ENCODE measurements around the gene CASZ1. TPM values are rescaled to one million over a fixed set of nuclear protein-coding genes. Genes with fewer than 3 reads are reported as not detected.

Gene CASZ1
- total and polyA plus RNA-seq, 10 of the 15 experiments (the other 5 are each of a cell fraction or from before 2014, with no cell fraction given): 0.52 to 9.8 (median 3.7) TPM

DNA sequence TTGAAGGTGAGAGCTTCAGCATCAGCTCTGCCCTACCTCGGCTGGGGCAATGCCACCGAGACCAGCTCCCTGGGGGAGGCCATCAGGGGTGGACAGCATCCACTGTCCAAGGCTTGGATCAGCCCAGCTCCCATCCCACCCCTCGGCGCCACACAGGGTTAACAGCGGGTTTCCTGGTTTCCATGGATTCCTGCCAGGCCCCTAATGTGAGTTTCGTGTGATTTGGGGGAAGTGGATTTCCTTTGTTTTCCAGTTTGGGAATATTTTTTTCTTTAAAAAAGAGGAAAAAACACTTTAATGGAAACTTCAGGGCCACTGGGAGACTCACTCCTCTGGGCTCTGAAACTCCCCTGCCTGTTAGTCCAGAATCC is 34.3 kb downstream of the CASZ1 start (continued):
- TF ChIP-seq KLF5 (IDR thresholded peaks at IDR 0.05; ENCODE audit: partially characterized antibody): no peak

DNA sequence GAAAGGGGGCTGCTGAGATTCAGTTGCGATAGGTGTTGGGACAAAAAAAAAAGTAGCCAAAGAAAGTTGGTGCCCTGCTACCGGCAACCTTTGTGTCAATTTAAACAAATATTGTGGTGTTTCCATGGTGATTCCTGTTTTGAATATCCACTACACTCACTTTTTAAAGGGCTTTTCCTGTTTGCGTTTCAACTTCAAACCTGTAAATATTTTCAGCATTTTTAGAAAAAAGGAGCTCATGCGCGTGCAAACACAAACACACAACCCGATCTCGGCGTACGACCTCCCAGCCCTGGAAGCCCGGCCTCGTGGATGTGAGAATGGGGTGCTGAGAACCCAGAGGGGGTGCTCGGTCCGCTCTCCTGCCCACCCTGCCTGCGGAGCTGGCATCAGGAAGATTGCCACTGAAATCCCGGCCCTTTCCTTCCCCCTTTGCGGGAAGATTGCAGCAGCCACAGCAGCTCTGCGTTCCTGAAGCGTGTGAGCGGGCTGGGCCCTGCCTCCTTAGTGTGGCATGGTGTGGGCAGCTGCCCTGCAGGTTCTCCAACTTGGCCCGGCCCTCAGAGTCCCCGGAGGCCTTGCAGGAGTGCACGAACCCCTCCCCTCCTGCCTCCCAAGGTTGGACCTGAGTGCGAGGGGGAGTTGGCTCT is 34.8 kb downstream of the CASZ1 start:
- in situ Hi-C loops (cut with MboI): no loop called here
- DNase-seq (ENCODE audit: low read depth, low spot score) (no peak), FAIRE-seq (no peak), ATAC-seq (no peak)
- Histone ChIP-seq H4K20me1 (ENCODE audit: control insufficient read depth, insufficient read depth) (no peaks in the 10 kb centered on the region), H3K9me3 (replicated peaks; ENCODE audit: control insufficient read depth, insufficient read depth, low read length) (no peaks in the 10 kb centered on the region), H3K4me1 (ENCODE audit: control insufficient read depth, insufficient read depth, low read length) (no peaks in the 10 kb centered on the region), H3K4me3 (no peak overlapping the region), H3K36me3 (ENCODE audit: control insufficient read depth in 2 of 2, insufficient read depth in 2 of 2, low read length in 1 of 2) (no peaks in the 10 kb centered on the region), H3K27ac (ENCODE audit: control insufficient read depth, insufficient read depth) (no peak overlapping the region), H3K27me3 (replicated peaks in 1 of 2; ENCODE audit: control insufficient read depth in 2 of 2, insufficient read depth in 2 of 2, low read length in 1 of 2) (no peaks in the 10 kb centered on the region; a peak in 2 of 4 replicates), H3K4me2 (ENCODE audit: control insufficient read depth, insufficient read depth) (no peak overlapping the region), H2AFZ (ENCODE audit: control insufficient read depth, low read depth, low read length) (no peak overlapping the region), H3K79me2 (ENCODE audit: control insufficient read depth, insufficient read depth, low read length) (no peaks in the 10 kb centered on the region), H3K9ac (ENCODE audit: control insufficient read depth, insufficient read depth, low read length) (no peak overlapping the region)
- 2% methylated on average over 23 of the region's 23 CpGs for WGBS (ENCODE audit: insufficient coverage, insufficient replicate concordance, low lambda C conversion rate, missing lambda C conversion rate)
- ChIA-PET POLR2A (no interaction called here), SMC1A (ENCODE audit: uncharacterized antibody, unreplicated experiment) (no interaction called here), CTCF (no interaction called here), RAD21 (ENCODE audit: unreplicated experiment) (no interaction called here)
- BruUV-seq (replicated peaks): no TSS peak
- intact Hi-C loops (cut with micrococcal nuclease; ENCODE audit: unreplicated experiment): no loop called here
- no peak for TF ChIP-seq CHD2 (IDR thresholded peaks at IDR 0.05; ENCODE audit: borderline replicate concordance, low read depth, low read length)
- no peak for TF ChIP-seq KLF5 (IDR thresholded peaks at IDR 0.05; ENCODE audit: partially characterized antibody)
- TF ChIP-seq IKZF2 (IDR thresholded peaks at IDR 0.05): no peak
- no peak for TF ChIP-seq NR2F1 (conservative IDR thresholded peaks at IDR 0.05)
